GM19438 (cell line): ENCODE data around the gene GRB10.
"Not testable (repeated sequence)": the region's sequence is repeated elsewhere in the genome, so short reads cannot be mapped to it uniquely, and the experiment has no call there.

ENCODE experiments used
- ATAC-seq: cut with Tn5 transposase; IDR thresholded peaks from one replicate; pipeline ENCODE4 v1.9.1; 2021; ENCODE audit warnings: low read depth; ENCODE audit not compliant: unreplicated experiment

Gene GRB10

DNA sequence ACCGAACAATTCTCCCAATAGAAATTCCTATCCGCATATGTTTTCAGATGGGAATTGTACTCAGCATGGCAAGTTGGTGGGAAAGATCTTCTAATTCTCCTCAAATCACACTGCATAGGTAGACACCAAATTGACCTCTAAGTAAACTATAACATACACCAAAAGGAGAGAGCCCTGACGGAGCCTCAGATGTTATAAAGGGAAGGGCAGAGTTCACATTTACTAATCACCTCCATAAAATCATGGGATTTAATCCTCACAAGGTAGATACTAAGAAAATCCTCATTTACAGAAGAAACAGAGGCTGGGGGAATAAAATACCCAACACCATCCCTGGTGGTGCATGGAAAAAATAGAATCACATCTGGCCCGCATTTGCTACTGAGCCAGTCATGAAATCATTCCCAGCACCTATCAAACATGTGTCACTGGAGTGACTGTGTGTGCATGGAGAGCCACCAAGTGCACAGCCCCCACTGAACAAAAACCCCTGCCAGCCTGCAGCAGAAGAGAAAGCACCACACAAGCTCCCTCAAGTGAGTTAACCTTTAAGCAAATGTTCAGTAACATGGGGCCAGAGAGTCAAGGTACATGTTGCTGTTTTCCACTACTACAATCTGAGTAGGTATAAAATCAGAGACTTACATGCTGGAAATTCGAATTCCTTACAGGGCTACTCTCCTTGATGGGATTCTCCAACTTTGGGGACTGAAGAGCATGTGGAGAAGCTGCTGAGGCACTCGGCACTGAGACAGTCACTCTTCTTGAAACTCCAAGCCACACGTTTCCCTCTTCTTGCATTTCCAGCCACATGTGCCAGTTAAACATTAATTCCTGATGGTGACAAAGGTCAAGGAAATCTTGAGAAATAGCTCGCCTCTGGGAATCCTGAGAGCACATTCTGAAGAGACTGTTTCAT lies 217.8 kb downstream of the GRB10 start, which contains the start of gene DDC:
Gene DDC (minus strand): TSS at position 766 of the 919 bp plus-strand sequence. CDS start 21,320 bp downstream, outside the sequence.
- no peak for ATAC-seq

DNA sequence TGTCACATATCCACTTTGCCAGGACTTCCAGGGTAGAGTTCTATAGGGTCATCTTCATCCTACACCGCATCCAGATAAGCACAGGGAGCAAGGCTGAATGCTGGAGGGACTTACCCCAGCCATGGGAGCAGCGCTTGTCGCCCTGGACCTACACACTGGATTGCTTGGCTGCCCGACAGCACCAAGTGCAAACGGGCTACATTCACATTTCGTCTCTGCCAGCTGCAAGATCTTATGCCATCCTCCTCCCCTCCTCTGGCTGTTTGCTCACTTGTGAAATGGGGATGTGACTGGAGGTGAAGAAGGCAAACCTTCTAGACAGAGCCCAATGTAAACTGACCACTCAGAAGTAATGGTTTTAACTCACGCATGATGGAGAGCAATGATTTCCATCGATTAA lies 218.5 kb downstream of the GRB10 start:
- ATAC-seq, result no peak

GRCh38 chr7:50562136-50562535 lies 220.6 kb downstream of the GRB10 start:
- no peak for ATAC-seq

DNA sequence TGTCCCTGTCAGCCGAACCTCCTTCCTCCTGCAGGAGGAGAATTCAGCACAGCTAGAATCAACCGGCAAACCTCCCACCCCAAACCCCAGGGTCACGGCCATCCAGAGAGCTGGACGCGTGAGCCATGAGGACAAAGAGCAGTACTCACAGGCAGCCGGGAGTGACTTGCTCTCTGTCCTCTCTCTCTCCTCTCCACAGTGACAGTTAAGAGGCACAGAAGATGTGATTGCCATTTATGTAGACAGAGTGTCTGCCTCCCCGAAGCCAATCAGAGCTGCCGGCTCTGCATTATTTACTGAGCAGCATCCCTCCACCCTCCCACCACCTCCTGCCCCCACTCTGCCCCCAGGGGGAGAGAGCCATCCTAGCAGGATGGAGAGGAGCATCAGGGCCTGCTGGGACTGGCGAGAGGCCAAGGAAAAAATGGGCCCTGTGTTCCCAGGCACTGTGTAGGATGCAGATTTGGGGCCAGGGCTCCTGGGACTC lies 221.8 kb downstream of the GRB10 start:
- no peak for ATAC-seq

GRCh38 chr7:50559881-50560280 lies 222.8 kb downstream of the GRB10 start:
- ATAC-seq, result no peak

DNA sequence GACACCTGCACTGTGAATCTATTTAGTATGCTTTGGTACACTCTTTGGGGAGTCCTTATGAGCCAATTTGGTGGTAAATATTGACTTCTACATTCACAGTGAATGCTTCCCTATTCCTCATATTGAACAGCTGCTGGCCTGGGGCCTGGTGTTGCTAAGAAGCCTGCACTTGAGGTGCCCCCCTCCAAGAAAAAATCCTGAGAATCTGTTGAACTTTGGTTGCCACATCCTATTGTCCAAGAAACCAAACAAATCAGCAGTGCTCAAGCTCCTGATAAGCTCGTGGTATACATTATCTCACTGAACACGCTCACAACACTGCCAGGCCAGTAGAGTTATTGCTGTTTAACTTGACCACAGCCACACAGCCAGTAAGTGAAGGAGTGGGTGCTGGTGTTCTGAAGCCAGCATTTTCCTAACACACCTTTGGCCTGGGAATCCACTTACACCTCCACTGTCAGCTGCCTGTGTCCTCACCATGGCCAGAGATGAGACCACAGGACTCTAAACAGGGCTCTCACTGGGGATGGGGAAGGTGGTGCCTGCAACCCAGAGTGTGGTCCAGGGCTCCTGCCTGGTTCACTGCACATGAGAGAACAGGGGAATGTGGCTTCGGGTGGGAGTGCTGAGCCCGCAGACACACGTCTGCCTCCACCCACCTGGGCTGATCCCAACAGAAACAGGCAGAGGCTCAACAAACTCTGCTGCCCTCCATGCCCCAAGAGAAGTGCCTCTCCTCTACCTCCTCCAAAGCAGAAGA lies 224.2 kb downstream of the GRB10 start:
- ATAC-seq, result no peak

DNA sequence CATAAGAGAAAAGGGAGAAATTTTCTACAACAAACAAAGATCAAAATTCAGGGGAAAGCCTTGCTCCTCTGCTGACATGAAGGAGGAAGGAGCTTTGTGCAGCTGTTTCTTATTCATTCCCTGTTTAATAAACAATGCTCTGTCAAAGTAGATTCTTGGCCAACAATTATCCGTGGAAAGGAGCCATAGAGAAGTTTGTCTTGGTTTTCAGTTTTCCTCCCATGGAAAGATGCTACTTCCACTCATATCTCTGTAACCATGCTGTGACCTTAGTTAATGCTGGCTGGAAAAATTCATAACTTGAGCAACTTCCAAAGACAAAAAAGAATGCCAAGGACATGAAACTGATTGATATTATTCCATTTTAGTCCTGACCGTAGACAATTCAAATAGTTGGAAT lies 225.6 kb downstream of the GRB10 start:
- no peak for ATAC-seq

GRCh38 chr7:50556247-50556991 lies 226.3 kb downstream of the GRB10 start:
- ATAC-seq, result no peak

DNA sequence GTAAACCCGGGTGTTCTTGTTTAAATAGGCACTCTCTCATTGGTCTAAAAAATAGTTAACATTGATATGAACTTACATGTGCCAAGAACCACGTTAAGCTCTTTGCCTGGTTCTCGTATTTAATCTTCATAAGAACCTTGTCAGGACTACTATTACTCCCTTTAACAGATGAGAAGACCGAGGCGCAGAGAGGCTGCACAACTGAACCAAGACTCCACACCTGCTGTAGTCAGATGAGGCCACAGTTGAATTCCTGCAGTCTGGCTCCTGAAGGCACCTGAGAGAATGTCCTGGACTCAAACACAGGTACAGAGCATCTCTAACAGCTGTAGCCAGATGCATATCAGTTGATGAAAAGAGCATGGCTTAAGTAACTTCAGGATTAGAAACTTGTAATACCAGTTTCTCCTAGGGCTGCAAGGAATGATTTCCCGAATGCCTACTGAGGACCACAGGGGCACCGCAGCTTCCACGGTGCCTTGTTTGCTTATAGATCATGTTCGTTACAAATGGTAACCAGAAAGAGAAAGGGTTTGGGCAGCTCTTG lies 227.0 kb downstream of the GRB10 start:
- no peak for ATAC-seq

DNA sequence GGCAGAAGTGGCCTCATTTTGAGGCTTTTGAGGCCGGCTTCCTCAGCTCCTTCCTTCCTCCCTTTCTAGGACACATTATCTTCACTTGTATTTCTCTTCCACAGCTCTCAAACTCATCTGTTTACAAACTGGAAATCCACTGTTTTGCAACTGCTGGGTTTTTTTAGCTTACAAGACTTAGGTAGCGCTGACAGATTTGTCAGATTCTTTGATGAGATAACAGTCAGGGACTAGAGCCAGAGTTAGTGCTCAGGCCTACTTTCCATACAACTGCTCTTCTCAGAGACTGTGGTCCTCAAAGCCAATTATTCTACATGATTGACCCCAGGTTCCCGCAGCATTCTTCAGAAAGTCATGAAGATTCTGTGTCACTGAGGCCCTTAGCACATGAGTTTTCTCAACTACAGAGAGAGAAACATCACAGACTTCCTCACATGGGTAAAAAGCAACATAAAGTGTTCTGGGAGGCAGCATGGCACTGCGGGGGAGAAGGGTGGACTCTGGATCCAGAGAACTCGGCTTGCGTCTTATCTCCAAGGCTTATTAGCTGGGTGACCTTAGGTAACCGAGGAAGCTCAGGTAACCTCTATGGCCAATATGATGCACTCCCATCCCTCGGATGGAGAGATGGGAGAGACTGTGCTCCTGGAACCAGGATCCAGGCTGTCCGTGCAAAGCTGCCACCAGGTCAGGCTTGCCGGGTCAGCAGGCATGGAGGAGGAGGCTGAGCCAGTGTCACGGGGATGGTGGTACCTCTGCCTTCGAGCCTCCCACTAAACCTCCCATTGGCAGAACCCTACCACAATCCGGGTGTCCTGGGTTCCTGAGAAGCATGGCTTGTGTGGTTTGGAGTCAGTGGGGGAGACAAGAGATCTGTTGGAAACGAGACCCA lies 228.0 kb downstream of the GRB10 start:
- no peak for ATAC-seq

- no peak for ATAC-seq
These were observed 228.7 kb downstream of the GRB10 start for GRCh38 chr7:50553973-50554372.

- ATAC-seq, result no peak
These were observed 229.8 kb downstream of the GRB10 start for GRCh38 chr7:50552921-50553320.

GRCh38 chr7:50552139-50552538 lies 230.6 kb downstream of the GRB10 start:
- no peak for ATAC-seq

- not testable (repeated sequence) for ATAC-seq
These were observed 237.1 kb downstream of the GRB10 start for GRCh38 chr7:50545613-50546012.

- no peak for ATAC-seq
These were observed 237.7 kb downstream of the GRB10 start for GRCh38 chr7:50544992-50545391.

- no peak for ATAC-seq
These were observed 238.8 kb downstream of the GRB10 start for GRCh38 chr7:50543776-50544442.

DNA sequence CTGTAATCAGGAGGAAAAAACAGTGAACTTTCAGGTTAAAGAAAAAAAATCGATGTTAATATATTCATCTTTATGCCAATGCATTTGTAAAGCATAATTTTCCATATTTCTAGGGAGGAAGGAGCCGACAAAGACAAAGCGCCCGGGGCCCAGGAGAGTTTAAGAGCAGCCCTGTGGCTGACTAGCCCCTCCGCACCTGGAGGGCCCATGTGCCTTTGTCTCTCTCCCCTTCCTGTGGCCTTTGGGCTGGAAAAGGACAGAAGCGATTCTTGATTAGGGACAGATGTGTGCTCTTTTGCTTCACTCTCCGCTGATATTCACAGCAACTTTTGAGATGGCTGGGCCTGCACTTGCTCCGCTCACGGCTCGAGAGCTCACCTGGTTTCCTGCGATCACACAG lies 240.6 kb downstream of the GRB10 start:
- no peak for ATAC-seq

DNA sequence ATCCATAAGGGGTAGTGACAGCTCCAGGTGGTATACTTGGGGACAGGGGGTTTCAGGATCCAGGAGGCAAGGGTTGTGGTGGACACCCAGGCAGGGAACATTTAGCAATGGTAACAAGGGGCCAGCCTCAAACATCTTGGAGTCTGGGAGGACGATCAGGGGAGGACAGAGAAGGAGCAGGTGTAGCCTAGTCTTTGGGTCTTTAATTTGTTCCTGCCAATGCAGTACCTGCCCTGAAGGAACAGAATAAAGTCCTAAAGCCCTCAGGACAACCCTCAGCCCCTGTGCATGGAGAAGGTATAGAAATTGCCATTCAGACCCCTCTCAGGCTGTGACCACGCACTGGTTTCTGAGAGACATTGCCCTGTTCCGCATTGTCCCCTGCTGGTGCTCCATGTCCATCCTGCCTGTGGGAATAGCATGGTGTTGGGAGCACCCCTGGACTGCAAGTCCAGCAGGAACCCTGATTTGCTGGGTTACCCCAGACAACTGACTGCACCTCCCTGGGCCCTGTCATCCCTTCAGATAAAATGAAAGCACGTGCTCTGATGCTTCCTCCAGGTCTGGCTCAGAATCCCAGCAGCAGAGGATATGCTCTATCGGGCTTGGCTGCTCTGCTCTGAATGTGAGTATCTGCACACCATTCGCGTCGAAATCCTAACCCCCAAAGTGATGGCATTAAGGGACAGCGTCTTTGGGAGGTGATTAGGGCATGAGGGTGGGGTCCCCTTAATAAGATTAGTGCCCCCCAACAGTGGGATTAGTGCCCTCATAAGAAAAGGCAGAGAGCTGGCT lies 241.7 kb downstream of the GRB10 start:
- no peak for ATAC-seq
